NCI-H510A (cell line): ENCODE results near the gene MPV17.

Experiments used
- DNase-seq: peaks from one replicate; lab custom pipeline; 2025; lab: John Stamatoyannopoulos, UW

The MPV17 gene

DNA sequence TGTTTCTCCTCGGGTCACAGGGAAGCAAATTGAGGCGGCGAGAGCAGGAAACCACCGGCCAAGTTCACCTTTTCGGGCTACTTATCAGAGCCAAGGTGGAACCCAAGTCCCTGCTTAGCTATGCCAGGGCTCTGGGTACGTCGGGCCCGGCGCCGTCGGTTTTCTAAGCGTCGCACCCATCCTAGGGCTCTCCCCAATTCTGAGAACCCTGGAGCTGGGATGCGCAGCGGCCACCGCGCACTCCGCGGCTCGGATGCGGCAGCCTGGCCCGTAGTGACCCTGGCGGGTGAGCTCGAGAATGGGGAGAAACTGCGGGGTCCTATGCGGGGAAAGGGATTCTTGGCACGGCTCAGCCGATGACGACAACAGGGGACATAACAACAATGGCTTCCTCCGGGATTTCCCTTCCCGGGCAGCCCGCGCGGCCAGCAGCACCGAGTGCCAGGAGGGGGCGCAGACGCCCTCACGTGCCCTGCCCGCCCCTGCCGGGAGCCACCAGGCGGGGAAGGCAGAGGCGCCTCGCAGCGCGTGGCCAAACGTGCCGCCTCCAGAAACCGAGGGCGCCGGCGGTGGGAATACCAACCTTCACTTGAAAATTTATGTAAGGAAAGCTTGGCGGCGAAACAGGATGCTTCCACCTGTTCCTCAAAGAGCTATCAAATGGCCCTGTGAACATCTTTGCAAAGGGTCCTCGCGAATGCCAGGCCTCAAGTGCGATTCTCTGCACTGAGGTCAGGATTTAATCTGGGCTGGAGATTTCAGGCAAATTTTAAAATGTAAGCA, 58.0 kb downstream of the MPV17 start:
- peak; percentile 71 for DNase-seq

DNA sequence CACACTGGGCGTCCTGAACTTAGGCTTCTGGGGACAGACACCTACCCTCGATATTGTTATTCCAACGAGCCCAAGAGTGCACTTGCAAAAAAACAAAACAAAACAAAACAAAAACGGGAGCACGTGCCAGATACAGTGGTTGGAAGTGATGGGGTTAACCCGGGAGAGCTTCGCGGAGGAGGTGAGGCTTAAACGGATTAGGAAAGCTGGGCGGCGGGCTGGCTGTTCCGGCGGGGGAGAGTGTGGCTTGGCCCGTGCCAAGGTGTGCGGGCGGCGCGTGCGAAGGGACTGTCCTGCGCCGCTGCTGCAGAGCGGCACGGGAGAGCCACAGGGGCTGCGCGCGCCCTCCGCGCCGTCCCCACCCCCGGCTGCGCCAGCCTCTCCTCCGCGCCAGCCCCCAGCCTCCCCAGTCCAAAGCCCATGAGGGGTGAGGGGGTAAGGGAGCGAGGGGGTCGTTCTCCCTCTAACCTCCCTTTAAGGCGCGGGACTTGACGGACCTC, 58.6 kb downstream of the MPV17 start:
- no peak for DNase-seq

DNA sequence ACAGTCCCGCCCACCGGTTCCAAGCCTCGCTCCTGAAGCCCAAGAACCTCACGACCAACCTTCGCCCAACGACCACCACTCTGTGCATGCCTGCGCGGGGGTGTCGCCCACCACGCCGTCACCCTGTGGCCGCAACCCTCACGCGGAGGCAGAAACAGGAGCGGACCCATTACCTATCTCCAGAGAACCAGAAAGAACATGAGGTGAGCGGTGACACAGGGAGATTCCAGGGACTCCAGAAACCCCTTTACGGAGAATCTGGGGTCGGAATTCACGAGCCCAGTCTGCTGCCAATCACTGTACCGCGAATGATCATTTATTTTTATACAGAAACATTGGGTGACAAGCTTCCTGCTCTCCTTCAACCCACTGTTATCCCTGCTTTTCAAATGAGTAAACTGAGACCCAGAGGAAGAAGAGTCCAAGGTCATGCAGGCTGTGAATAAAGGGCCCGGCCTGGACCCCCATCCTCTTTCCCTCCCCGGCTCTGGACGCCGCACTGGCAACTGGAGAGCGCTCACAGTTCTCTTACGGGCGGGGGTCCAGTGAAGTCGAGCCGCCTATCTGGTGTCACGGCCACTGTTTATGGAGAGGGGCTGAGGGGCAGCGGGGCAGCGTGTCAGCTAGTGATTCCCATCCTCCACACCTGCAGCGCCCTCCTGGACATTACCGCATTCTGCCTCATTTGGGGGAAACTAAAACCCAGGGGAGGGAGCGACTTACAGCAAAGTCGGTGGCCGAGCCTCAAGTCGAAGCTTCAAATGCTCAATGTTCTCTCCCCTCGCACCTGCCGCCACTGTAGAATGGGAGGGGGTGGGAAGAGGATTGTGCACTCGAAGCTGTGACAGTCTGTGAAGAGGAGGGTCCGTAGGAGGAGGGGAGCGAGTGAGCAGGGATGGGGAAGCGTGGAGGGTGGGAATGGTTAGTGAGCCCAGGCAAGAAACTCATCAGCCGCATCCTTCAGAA, 59.3 kb downstream of the MPV17 start:
- DNase-seq, result no peak

DNA sequence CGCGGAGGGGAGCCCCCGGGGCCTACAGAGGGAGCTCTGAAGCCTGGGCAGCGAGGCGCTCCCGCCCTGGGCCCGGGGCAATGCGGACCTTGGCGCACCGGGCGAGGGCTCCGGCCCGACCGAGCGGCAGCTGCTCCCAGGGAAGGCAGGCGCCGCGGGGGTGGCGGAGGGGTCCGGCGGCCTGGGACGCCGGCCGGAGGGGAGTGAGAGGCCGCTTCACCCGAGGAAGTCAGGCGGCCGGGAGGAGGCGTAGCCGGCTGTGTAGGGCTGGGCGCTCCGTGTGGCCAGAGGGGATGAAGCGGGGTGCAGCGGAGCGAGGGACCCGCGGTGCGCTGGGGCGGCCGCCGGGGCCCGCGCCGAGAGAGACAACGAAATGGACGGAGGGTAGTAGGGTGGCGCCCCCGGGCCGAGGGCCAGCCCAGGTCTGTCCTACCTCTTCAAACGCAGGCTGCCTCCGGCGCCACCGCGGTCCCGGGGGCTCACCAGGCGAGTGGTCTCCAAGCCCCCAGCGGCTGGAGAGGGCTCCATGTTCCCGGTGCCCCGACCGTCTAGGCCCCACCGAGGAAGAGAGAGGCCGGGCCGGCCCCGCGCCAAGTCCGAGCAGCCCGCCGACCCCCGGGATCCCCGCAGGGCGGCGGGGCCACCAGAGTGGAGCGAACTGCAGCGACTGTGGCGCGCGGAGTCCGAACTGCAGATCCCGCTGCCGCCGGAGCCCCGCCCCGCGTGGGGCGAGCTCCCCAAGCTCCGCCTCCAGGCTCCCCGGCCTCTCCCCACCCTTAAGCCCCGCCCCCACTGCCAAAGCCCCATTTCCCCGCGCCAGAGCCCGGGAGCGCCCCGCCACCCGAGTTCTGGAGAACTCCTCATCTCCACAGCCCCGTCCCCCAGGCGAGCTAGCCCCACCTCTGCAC, 60.3 kb downstream of the MPV17 start, which contains the start of gene SLC30A3:
Gene SLC30A3 (minus strand): TSS at position 669 of the 908 bp plus-strand sequence. CDS start 141 bp downstream, at position 528.
- peak; percentile 14 for DNase-seq

DNA sequence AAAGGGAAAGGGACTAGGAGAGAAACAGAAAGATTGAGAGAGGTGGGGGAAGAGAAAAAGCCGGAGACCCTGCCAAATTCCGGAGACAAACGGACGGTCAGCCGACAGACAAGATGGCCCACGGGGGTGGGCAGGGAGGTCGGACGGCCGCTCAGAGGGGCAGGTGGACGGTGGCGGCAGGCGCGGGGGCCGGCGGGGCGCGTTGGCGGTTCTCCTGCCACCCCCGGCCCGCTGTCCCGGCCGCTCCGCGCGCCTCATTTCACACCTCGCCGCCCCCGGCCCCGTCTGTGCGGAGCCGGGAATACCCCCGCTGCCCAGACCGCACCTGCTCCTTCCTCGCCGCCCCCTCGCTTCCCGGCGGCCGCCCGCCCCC, 61.0 kb downstream of the MPV17 start:
- no peak for DNase-seq

DNA sequence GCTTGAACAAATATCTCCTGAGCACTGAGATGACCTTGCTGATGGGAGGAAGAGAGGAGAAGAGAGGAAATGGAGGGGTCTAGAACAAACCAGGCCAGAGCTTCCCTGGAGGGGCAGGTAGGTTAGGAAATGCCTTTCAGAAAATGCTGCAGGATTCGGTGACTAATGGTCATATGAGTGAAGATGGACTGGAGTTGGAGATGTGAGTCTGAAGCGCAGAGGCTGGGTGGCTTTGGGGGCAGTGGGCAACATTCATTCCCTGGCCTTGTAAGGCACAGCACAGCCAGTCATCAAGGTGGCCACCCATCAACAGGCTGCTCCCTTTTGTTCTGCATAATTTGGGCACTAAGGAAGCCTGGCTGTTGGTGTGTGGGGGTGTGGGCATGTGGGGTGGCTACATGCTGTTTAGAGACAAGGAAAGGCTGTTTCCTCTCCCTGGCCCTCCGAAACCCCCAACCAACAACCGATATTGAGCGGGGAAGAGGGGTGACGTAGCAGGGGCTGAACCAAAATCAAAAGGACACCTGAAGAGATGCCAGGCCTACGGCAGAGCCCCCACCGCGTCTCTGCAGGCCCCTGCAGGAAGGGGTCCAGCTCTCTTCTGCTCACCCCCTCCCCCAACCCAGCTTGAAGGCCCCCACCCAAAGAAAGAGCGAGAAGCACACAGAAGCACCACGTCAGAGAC, 61.5 kb downstream of the MPV17 start:
- DNase-seq, result no peak
